ENCODE data around the gene RINL. TPM values are rescaled to one million over a fixed set of nuclear protein-coding genes. Genes with fewer than 3 reads are reported as not detected.

RINL gene
- total RNA-seq, 1 experiment from 2014 or later = 1.3 TPM

DNA sequence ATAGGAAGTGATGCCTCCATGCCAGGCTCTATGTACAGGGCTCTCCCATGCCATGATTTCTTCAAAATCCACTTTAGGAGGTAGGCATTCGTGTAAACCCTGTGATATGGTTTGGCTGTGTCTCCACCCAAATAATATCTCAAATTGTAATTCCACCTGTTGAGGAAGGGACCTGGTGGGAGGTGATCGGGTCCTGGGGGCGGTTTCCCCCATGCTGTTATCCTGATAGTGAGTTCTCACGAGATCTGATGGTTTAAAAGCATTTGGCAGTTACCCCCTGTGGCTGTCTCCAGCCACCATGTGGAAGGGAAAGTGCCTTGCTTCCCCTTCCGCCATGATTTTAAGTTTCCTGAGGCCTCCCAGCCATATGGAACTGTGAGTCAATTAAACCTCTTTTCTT is 44.4 kb upstream of the RINL start:
- POLR2A ChIA-PET = interaction anchor here (0.6 to 1.0 kb wide), 2 partner anchors 13 to 416 kb away, joined by 3 read pairs; no protein-coding TSS in a partner anchor
- H3K4me1 ChIP-seq (ENCODE audit: control insufficient read depth, insufficient read depth, low read length) = peaks cover 11% of the 10 kb centered on the region
- intact Hi-C loops (cut with micrococcal nuclease; ENCODE audit: unreplicated experiment) (no loop called here), in situ Hi-C loops (cut with HindIII; ENCODE audit: low pct_unique_long_range_greater_than_20kb, low sequenced_read_pairs) (no loop called here)
- ATAC-seq (no peak), DNase-seq (ENCODE audit: low read depth, low spot score) (no peak)
- TF ChIP-seq POLR2AphosphoS5 (IDR thresholded peaks at IDR 0.05; ENCODE audit: low read depth, low read length) = peak; percentile 8; the same call in 1 of the 2 replicates
- TF ChIP-seq TCF7L2 (IDR thresholded peaks at IDR 0.05; ENCODE audit: low read depth, low read length) = no peak
- CTCF ChIA-PET = no interaction called here
- H3K9me3 ChIP-seq (ENCODE audit: control insufficient read depth, insufficient read depth, low read depth, low read length) = no peaks in the 10 kb centered on the region
- no peak overlapping the region for H3K4me3 ChIP-seq (ENCODE audit: low read depth in 2 of 2, low read length in 2 of 2)
- H3K36me3 ChIP-seq (ENCODE audit: control insufficient read depth, insufficient read depth, low read length) = no peaks in the 10 kb centered on the region; the same call in 1 of the 2 replicates
- BruUV-seq (replicated peaks) = no TSS peak
- no peak overlapping the region for H3K27ac ChIP-seq (ENCODE audit: low read length)
- no peaks in the 10 kb centered on the region for H3K27me3 ChIP-seq (ENCODE audit: control insufficient read depth, insufficient read depth, low read length)

GRCh38 chr19:38921420-38922274 is 43.6 kb upstream of the RINL start:
- CTCF ChIA-PET = interaction anchor here (0.5 to 0.9 kb wide), 3 partner anchors 9 to 288 kb away, joined by 3 to 5 read pairs (median 5); partner anchors contain the start of genes MRPS12 and SARS2
- BruUV-seq (replicated peaks) = TSS peak; percentile 49
- in situ Hi-C loops (cut with HindIII; ENCODE audit: low pct_unique_long_range_greater_than_20kb, low sequenced_read_pairs) = no loop called here

More at GRCh38 chr19:38921420-38922274, 43.6 kb upstream of the RINL start:
- Histone ChIP-seq H3K27me3 (ENCODE audit: control insufficient read depth, insufficient read depth, low read length) (no peaks in the 10 kb centered on the region), H3K27ac (ENCODE audit: low read length) (no peak overlapping the region), H3K4me3 (ENCODE audit: low read depth in 2 of 2, low read length in 2 of 2) (no peak overlapping the region), H3K36me3 (ENCODE audit: control insufficient read depth, insufficient read depth, low read length) (no peaks in the 10 kb centered on the region; the same call in 1 of the 2 replicates), H3K9me3 (ENCODE audit: control insufficient read depth, insufficient read depth, low read depth, low read length) (no peaks in the 10 kb centered on the region), H3K4me1 (ENCODE audit: control insufficient read depth, insufficient read depth, low read length) (peaks cover 11% of the 10 kb centered on the region)
- DNase-seq (ENCODE audit: low read depth, low spot score) (no peak), ATAC-seq (no peak)
- TF ChIP-seq POLR2AphosphoS5 (IDR thresholded peaks at IDR 0.05; ENCODE audit: low read depth, low read length) (no peak), SIN3A (IDR thresholded peaks at IDR 0.05; ENCODE audit: borderline replicate concordance, insufficient read depth, low read depth, low read length) (no peak), TCF7L2 (IDR thresholded peaks at IDR 0.05; ENCODE audit: low read depth, low read length) (no peak), REST (IDR thresholded peaks at IDR 0.05; ENCODE audit: insufficient read depth in 1 of 2, low read depth in 2 of 2, low read length in 1 of 2) (no peak)
- TF ChIP-seq, protein P1, sequence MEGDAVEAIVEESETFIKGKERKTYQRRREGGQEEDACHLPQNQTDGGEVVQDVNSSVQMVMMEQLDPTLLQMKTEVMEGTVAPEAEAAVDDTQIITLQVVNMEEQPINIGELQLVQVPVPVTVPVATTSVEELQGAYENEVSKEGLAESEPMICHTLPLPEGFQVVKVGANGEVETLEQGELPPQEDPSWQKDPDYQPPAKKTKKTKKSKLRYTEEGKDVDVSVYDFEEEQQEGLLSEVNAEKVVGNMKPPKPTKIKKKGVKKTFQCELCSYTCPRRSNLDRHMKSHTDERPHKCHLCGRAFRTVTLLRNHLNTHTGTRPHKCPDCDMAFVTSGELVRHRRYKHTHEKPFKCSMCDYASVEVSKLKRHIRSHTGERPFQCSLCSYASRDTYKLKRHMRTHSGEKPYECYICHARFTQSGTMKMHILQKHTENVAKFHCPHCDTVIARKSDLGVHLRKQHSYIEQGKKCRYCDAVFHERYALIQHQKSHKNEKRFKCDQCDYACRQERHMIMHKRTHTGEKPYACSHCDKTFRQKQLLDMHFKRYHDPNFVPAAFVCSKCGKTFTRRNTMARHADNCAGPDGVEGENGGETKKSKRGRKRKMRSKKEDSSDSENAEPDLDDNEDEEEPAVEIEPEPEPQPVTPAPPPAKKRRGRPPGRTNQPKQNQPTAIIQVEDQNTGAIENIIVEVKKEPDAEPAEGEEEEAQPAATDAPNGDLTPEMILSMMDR (IDR thresholded peaks at IDR 0.05) = no peak
- POLR2A ChIA-PET = interaction anchor here (0.6 to 1.0 kb wide), 5 partner anchors 13 to 415 kb away, joined by 3 to 7 read pairs (median 3); no protein-coding TSS in a partner anchor
- intact Hi-C loops (cut with micrococcal nuclease; ENCODE audit: unreplicated experiment) = no loop called here
